HEK293 (cell line): Measurements from ENCODE around the gene PPFIBP1.
A peak's percentile ranks its signal among the peaks of the same experiment; 100 is the strongest.

Source experiments
- AEBP2 ChIP-seq: fragments of 450-650 bp; formaldehyde crosslinking; IDR thresholded peaks from 2 replicates; pipeline ENCODE4 v1.5.1; 2016; ENCODE audit warnings: missing biosample characterization, missing genetic modification characterization, borderline replicate concordance
- BCL11B ChIP-seq: fragments of 450-650 bp; formaldehyde crosslinking; IDR thresholded peaks from 2 replicates; pipeline ENCODE4 v1.5.1; 2016; ENCODE audit warnings: low read depth, missing biosample characterization, missing genetic modification characterization
- GFI1B ChIP-seq: fragments of 450-650 bp; formaldehyde crosslinking; IDR thresholded peaks from 2 replicates; pipeline ENCODE4 v1.5.1; 2016; ENCODE audit warnings: missing biosample characterization, missing genetic modification characterization
- HOXD13 ChIP-seq: sonication (generic); formaldehyde crosslinking; IDR thresholded peaks from 2 replicates; pipeline ENCODE4 v1.8.0; 2022; ENCODE audit warnings: missing genetic modification reagents, borderline replicate concordance
- KLF10 ChIP-seq: fragments of 450-650 bp; IDR thresholded peaks from 2 replicates; pipeline ENCODE4 v1.5.1; 2018; ENCODE audit warnings: missing biosample characterization, mild to moderate bottlenecking, missing genetic modification characterization
- KLF16 ChIP-seq: fragments of 450-650 bp; formaldehyde crosslinking; IDR thresholded peaks from 2 replicates; pipeline ENCODE4 v1.5.1; 2017; ENCODE audit warnings: missing biosample characterization, missing genetic modification characterization
- MYNN ChIP-seq: fragments of 450-650 bp; formaldehyde crosslinking; IDR thresholded peaks from 2 replicates; pipeline ENCODE4 v1.5.1; 2016; ENCODE audit warnings: missing biosample characterization, missing genetic modification characterization, borderline replicate concordance
- SALL2 ChIP-seq: fragments of 450-650 bp; formaldehyde crosslinking; IDR thresholded peaks from 2 replicates; pipeline ENCODE4 v1.5.0; 2017; ENCODE audit warnings: missing biosample characterization, mild to moderate bottlenecking, missing genetic modification characterization, borderline replicate concordance
- SCRT1 ChIP-seq: fragments of 450-650 bp; formaldehyde crosslinking; IDR thresholded peaks from 2 replicates; pipeline ENCODE4 v1.5.1; 2016; ENCODE audit warnings: missing biosample characterization, missing genetic modification characterization, borderline replicate concordance
- SETDB1 ChIP-seq: IDR thresholded peaks from one replicate; pipeline ENCODE4 v1.6.1; 2017; ENCODE audit warnings: mild to moderate bottlenecking, low read length, moderate library complexity, mixed read lengths; ENCODE audit not compliant: insufficient read length
- WT1 ChIP-seq: fragments of 450-650 bp; formaldehyde crosslinking; IDR thresholded peaks from 2 replicates; pipeline ENCODE4 v1.5.1; 2016; ENCODE audit warnings: missing biosample characterization, missing genetic modification characterization
- ZBTB17 ChIP-seq: fragments of 450-650 bp; formaldehyde crosslinking; IDR thresholded peaks from 2 replicates; pipeline ENCODE4 v1.5.1; 2016; ENCODE audit warnings: missing biosample characterization, missing genetic modification characterization
- ZNF175 ChIP-seq: fragments of 450-650 bp; formaldehyde crosslinking; IDR thresholded peaks from 2 replicates; pipeline ENCODE4 v1.5.1; 2016; ENCODE audit warnings: missing biosample characterization, missing genetic modification characterization
- ZNF211 ChIP-seq: fragments of 450-650 bp; formaldehyde crosslinking; IDR thresholded peaks from 2 replicates; pipeline ENCODE4 v1.5.1; 2016; ENCODE audit warnings: low read depth, missing biosample characterization, missing genetic modification characterization
- ZNF223 ChIP-seq: fragments of 450-650 bp; formaldehyde crosslinking; IDR thresholded peaks from 2 replicates; pipeline ENCODE4 v1.5.1; 2016; ENCODE audit warnings: missing biosample characterization, missing genetic modification characterization
- ZNF341 ChIP-seq: fragments of 450-650 bp; formaldehyde crosslinking; IDR thresholded peaks from 2 replicates; pipeline ENCODE4; 2016; ENCODE audit warnings: low read depth, missing biosample characterization, missing genetic modification characterization
- ZNF391 ChIP-seq: fragments of 450-650 bp; formaldehyde crosslinking; IDR thresholded peaks from 2 replicates; pipeline ENCODE4 v1.5.1; 2016; ENCODE audit warnings: low read depth, missing biosample characterization, missing genetic modification characterization, borderline replicate concordance
- ZNF398 ChIP-seq: fragments of 450-650 bp; formaldehyde crosslinking; IDR thresholded peaks from 2 replicates; pipeline ENCODE4 v1.5.1; 2017; ENCODE audit warnings: missing biosample characterization, missing genetic modification characterization
- ZNF416 ChIP-seq: fragments of 450-650 bp; formaldehyde crosslinking; IDR thresholded peaks from 2 replicates; pipeline ENCODE4 v1.5.1; 2016; ENCODE audit warnings: missing biosample characterization, missing genetic modification characterization
- ZNF529 ChIP-seq: fragments of 450-650 bp; formaldehyde crosslinking; IDR thresholded peaks from 2 replicates; pipeline ENCODE4 v1.5.1; 2017; ENCODE audit warnings: missing genetic modification characterization, missing biosample characterization; ENCODE audit not compliant: insufficient replicate concordance
- ZNF549 ChIP-seq: fragments of 450-650 bp; IDR thresholded peaks from 2 replicates; pipeline ENCODE4 v1.5.1; 2018; ENCODE audit warnings: missing biosample characterization, missing genetic modification characterization, mild to moderate bottlenecking, inconsistent platforms, moderate library complexity
- ZNF600 ChIP-seq: fragments of 450-650 bp; formaldehyde crosslinking; IDR thresholded peaks from 2 replicates; pipeline ENCODE4 v1.5.1; 2016; ENCODE audit warnings: missing biosample characterization, missing genetic modification characterization
- ZNF610 ChIP-seq: fragments of 450-650 bp; formaldehyde crosslinking; IDR thresholded peaks from 2 replicates; pipeline ENCODE4 v1.5.1; 2016; ENCODE audit warnings: missing biosample characterization, missing genetic modification characterization, borderline replicate concordance
- ZNF677 ChIP-seq: fragments of 450-650 bp; IDR thresholded peaks from 2 replicates; pipeline ENCODE4 v1.5.0; 2018; ENCODE audit warnings: missing biosample characterization, mild to moderate bottlenecking, missing genetic modification characterization, moderate library complexity
- ZNF701 ChIP-seq: fragments of 450-650 bp; formaldehyde crosslinking; IDR thresholded peaks from 2 replicates; pipeline ENCODE4 v1.5.1; 2016; ENCODE audit warnings: missing biosample characterization, missing genetic modification characterization
- ZNF785 ChIP-seq: fragments of 450-650 bp; formaldehyde crosslinking; IDR thresholded peaks from 2 replicates; pipeline ENCODE4 v1.5.1; 2016; ENCODE audit warnings: missing biosample characterization, missing genetic modification characterization
- ZNF792 ChIP-seq: fragments of 450-650 bp; formaldehyde crosslinking; IDR thresholded peaks from 2 replicates; pipeline ENCODE4 v1.5.1; 2016; ENCODE audit warnings: missing biosample characterization, missing genetic modification characterization
- ZSCAN16 ChIP-seq: fragments of 450-650 bp; formaldehyde crosslinking; IDR thresholded peaks from 2 replicates; pipeline ENCODE4 v1.5.1; 2016; ENCODE audit warnings: missing biosample characterization, missing genetic modification characterization
- ZSCAN18 ChIP-seq: fragments of 450-650 bp; formaldehyde crosslinking; IDR thresholded peaks from 2 replicates; pipeline ENCODE4 v1.5.1; 2016; ENCODE audit warnings: missing biosample characterization, missing genetic modification characterization
- TF ChIP-seq, protein P1 (sequence below): fragments of 450-650 bp; IDR thresholded peaks from 2 replicates; pipeline ENCODE4 v1.5.1; 2018; ENCODE audit warnings: missing biosample characterization, mild to moderate bottlenecking, missing genetic modification characterization
- TF ChIP-seq, protein P2 (sequence below): fragments of 450-650 bp; formaldehyde crosslinking; IDR thresholded peaks from 2 replicates; pipeline ENCODE4 v1.5.1; 2017; ENCODE audit warnings: missing biosample characterization, mild to moderate bottlenecking, missing genetic modification characterization, moderate library complexity
- TF ChIP-seq, protein P3 (sequence below): fragments of 450-650 bp; formaldehyde crosslinking; IDR thresholded peaks from 2 replicates; pipeline ENCODE4 v1.5.1; 2016; ENCODE audit warnings: missing biosample characterization, missing genetic modification characterization

The PPFIBP1 gene

DNA sequence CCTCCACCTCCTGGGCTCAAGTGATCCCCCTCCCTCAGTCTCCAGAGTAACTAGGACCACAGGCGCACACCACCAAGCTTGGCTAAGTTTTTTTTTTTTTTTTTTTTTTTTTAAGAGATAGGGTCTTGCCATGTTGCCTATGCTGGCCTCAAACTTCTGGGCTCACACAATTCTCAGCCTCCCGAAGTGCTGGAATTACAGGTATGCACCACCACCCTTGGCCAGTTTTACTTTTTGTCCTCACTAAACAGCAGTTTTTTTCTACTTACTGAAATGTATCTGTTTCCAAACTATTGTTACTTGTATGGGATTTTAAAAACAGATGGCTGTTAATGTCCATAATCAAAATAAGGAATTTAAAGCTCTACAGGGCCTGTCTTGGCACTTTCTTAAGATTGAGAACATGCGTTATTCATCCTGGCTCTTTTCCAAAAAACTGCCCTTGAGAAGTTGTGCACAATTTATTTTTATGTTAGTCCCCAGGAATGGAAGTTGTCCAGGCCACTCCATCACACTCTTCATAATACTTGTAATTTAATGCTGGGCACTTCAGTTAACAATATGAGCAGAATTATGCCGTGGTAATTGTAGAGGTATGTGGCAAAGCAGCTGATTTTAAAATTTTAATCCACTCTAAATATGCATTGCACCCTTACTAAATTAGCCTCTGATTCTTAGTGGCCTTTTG lies 120.3 kb downstream of the PPFIBP1 start (continued):
- TF ChIP-seq, protein P1, sequence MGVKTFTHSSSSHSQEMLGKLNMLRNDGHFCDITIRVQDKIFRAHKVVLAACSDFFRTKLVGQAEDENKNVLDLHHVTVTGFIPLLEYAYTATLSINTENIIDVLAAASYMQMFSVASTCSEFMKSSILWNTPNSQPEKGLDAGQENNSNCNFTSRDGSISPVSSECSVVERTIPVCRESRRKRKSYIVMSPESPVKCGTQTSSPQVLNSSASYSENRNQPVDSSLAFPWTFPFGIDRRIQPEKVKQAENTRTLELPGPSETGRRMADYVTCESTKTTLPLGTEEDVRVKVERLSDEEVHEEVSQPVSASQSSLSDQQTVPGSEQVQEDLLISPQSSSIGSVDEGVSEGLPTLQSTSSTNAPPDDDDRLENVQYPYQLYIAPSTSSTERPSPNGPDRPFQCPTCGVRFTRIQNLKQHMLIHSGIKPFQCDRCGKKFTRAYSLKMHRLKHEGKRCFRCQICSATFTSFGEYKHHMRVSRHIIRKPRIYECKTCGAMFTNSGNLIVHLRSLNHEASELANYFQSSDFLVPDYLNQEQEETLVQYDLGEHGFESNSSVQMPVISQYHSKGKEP (tag by site-specific recombination) = peak; percentile 75
- TF ChIP-seq ZNF549 (tag by site-specific recombination) = no peak
- TF ChIP-seq, protein P2, sequence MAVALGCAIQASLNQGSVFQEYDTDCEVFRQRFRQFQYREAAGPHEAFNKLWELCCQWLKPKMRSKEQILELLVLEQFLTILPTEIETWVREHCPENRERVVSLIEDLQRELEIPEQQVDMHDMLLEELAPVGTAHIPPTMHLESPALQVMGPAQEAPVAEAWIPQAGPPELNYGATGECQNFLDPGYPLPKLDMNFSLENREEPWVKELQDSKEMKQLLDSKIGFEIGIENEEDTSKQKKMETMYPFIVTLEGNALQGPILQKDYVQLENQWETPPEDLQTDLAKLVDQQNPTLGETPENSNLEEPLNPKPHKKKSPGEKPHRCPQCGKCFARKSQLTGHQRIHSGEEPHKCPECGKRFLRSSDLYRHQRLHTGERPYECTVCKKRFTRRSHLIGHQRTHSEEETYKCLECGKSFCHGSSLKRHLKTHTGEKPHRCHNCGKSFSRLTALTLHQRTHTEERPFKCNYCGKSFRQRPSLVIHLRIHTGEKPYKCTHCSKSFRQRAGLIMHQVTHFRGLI (tag by site-specific recombination) = no peak
- TF ChIP-seq ZNF398 = no peak
- no peak for TF ChIP-seq SCRT1 (tag by site-specific recombination)
- TF ChIP-seq ZNF391 (tag by site-specific recombination) = peak; percentile 30; the same call in 1 of the 2 replicates
- 0 out of 2 replicates have a peak, but pooled peaks have one; percentile 13 for TF ChIP-seq ZBTB17 (tag by site-specific recombination)
- no peak for TF ChIP-seq ZNF416
- no peak for TF ChIP-seq ZSCAN18 (tag by site-specific recombination)
- TF ChIP-seq ZNF600 (tag by site-specific recombination) = peak; percentile 71
- no peak for TF ChIP-seq ZNF610 (tag by site-specific recombination)
- TF ChIP-seq ZNF211 (tag by site-specific recombination) = no peak
- no peak for TF ChIP-seq ZNF341 (tag by site-specific recombination)
- no peak for TF ChIP-seq GFI1B (tag by site-specific recombination)
- no peak for TF ChIP-seq AEBP2 (tag by site-specific recombination)
- TF ChIP-seq MYNN (tag by site-specific recombination) = no peak
- TF ChIP-seq, protein P3, sequence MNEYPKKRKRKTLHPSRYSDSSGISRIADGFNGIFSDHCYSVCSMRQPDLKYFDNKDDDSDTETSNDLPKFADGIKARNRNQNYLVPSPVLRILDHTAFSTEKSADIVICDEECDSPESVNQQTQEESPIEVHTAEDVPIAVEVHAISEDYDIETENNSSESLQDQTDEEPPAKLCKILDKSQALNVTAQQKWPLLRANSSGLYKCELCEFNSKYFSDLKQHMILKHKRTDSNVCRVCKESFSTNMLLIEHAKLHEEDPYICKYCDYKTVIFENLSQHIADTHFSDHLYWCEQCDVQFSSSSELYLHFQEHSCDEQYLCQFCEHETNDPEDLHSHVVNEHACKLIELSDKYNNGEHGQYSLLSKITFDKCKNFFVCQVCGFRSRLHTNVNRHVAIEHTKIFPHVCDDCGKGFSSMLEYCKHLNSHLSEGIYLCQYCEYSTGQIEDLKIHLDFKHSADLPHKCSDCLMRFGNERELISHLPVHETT (tag by site-specific recombination) = no peak
- TF ChIP-seq WT1 (tag by site-specific recombination) = peak; percentile 60; the same call in 1 of the 2 replicates
- no peak for TF ChIP-seq SETDB1
- no peak for TF ChIP-seq KLF16
- TF ChIP-seq ZNF677 (tag by site-specific recombination) = no peak
- no peak for TF ChIP-seq ZNF785 (tag by site-specific recombination)
- TF ChIP-seq ZNF701 (tag by site-specific recombination) = no peak
- TF ChIP-seq KLF10 = peak; percentile 47; the same call in 1 of the 2 replicates
- TF ChIP-seq ZSCAN16 (tag by site-specific recombination) = no peak
- no peak for TF ChIP-seq ZNF223
- no peak for TF ChIP-seq BCL11B (tag by site-specific recombination)
- TF ChIP-seq SALL2 (tag by site-specific recombination) = no peak
- TF ChIP-seq HOXD13 = no peak
- TF ChIP-seq ZNF792 (tag by site-specific recombination) = no peak
- TF ChIP-seq ZNF529 (tag by site-specific recombination) = no peak
- no peak for TF ChIP-seq ZNF175 (tag by site-specific recombination)
